CD4-positive, alpha-beta T cell (primary cell): ENCODE measurements around the gene DAB2. TPM values are rescaled to one million over a fixed set of nuclear protein-coding genes. Genes with fewer than 3 reads are reported as not detected.
"Not testable (repeated sequence)": the region's sequence is repeated elsewhere in the genome, so short reads cannot be mapped to it uniquely, and the experiment has no call there.

ENCODE experiments used
- ATAC-seq: fragments of 200-7000 bp; cut with Tn5 transposase; one replicate; pipeline ENCODE4 v1.10.0; 2022; ENCODE audit warnings: mild to moderate bottlenecking; ENCODE audit not compliant: poor library complexity
- CTCF ChIA-PET: fragments of 350-600 bp; sonication (Branson Sonifier 250); formaldehyde crosslinking; loops from one replicate; lab custom pipeline; 2021; ENCODE audit warnings: antibody characterized with exemption, inconsistent platforms; lab: Charles Lee
- POLR2A ChIA-PET: fragments of 350-600 bp; sonication (Branson Sonifier 250); formaldehyde crosslinking; loops from one replicate; lab custom pipeline; 2021; ENCODE audit warnings: antibody characterized with exemption, inconsistent platforms; lab: Charles Lee
- DNase-seq, 14 experiments: peaks; one replicate each; pipeline ENCODE4 v3.0.0-alpha.2; 2013 to 2020; ENCODE audit warnings: mixed read lengths in 2 of 14
- H3K27ac ChIP-seq, 2 donors: one replicate each; pipeline versions ENCODE4 v1.5.1 to v1.7.0; 2013; ENCODE audit warnings: low read length in 2 of 2, low read depth in 1 of 2, mild to moderate bottlenecking in 1 of 2
- H3K27me3 ChIP-seq, 2 experiments: 1 replicate in 1 of 2; 2 replicates in 1 of 2; pipeline versions ENCODE4 v1.6.1 to v1.7.0; 2013; ENCODE audit warnings: low read length in 2 of 2, control low read depth in 1 of 2, mild to moderate bottlenecking in 1 of 2, moderate library complexity in 1 of 2; ENCODE audit not compliant: insufficient read depth in 2 of 2, control insufficient read depth in 1 of 2
- H3K36me3 ChIP-seq: one replicate; pipeline ENCODE4 v1.6.1; 2013; ENCODE audit warnings: low read length, control low read depth; ENCODE audit not compliant: insufficient read depth
- H3K4me1 ChIP-seq: one replicate; pipeline ENCODE4 v1.6.1; 2013; ENCODE audit warnings: low read length, control low read depth; ENCODE audit not compliant: insufficient read depth
- H3K4me3 ChIP-seq: one replicate; pipeline ENCODE4 v1.5.1; 2013; ENCODE audit warnings: mild to moderate bottlenecking, low read length, moderate library complexity
- H3K9me3 ChIP-seq, 2 experiments: 1 replicate in 1 of 2; 2 replicates in 1 of 2; pipeline versions ENCODE4 v1.6.1 to v1.7.0; 2013; ENCODE audit warnings: low read length in 2 of 2, mild to moderate bottlenecking in 2 of 2, control low read depth in 1 of 2, moderate library complexity in 1 of 2; ENCODE audit not compliant: control insufficient read depth in 1 of 2, insufficient read depth in 1 of 2
- H3K27ac Mint-ChIP-seq: one replicate; pipeline ENCODE4 v1.8.0; 2020; ENCODE audit warnings: mixed read lengths
- H3K27me3 Mint-ChIP-seq: one replicate; pipeline ENCODE4 v1.8.0; 2021; ENCODE audit warnings: mixed read lengths
- H3K36me3 Mint-ChIP-seq: one replicate; pipeline ENCODE4 v1.8.0; 2021; ENCODE audit warnings: low read depth, mixed read lengths
- H3K4me1 Mint-ChIP-seq: one replicate; pipeline ENCODE4 v1.8.0; 2021; ENCODE audit warnings: low read depth, mixed read lengths
- H3K4me3 Mint-ChIP-seq: one replicate; pipeline ENCODE4 v1.8.0; 2020; ENCODE audit warnings: mild to moderate bottlenecking, mixed read lengths
- H3K9me3 Mint-ChIP-seq: one replicate; pipeline ENCODE4 v1.8.0; 2020; ENCODE audit warnings: mixed read lengths
- CTCF ChIP-seq: fragments of 200-600 bp; IDR thresholded peaks from one replicate; pipeline ENCODE4 v1.8.0; 2022; ENCODE audit warnings: antibody characterized with exemption, mild to moderate bottlenecking
- intact Hi-C, 2 experiments: fragments of 100-400 bp; cut with DNase I in 1 of 2; cut with micrococcal nuclease in 1 of 2; formaldehyde crosslinking; loops; one replicate each; pipeline versions ENCODE4 v1.15.1 to v1.9.0; 2023 to 2025; cut with DNase I, micrococcal nuclease
- total RNA-seq, 174 experiments: library from RNA in 2 of 174; stranded (reverse) in 2 of 174; gene quantifications; one replicate each; pipeline ENCODE4 v1.2.3 and lab custom pipeline; 2021 to 2026

Gene DAB2
- total RNA-seq, 2 experiments from 2014 or later: 0.31 to 0.47 TPM

GRCh38 chr5:39409033-39409432, 15.7 kb downstream of the DAB2 start:
- Histone ChIP-seq H3K27ac (no peak overlapping the region), H3K36me3 (no peaks in the 10 kb centered on the region), H3K27me3 (peaks cover 5% of the 10 kb centered on the region in 2 experiments), H3K4me1 (no peaks in the 10 kb centered on the region), H3K4me3 (no peak overlapping the region), H3K9me3 (no peaks in the 10 kb centered on the region)
- Mint-ChIP-seq H3K4me1 (no peaks in the 10 kb centered on the region), H3K9me3 (no peaks in the 10 kb centered on the region), H3K27ac (no peak overlapping the region), H3K27me3 (peaks cover 29% of the 10 kb centered on the region), H3K36me3 (no peaks in the 10 kb centered on the region), H3K4me3 (no peak overlapping the region)
- ATAC-seq (no peak), DNase-seq (no peak)
- no peak for TF ChIP-seq CTCF
- ChIA-PET CTCF (no interaction called here), POLR2A (no interaction called here)
- intact Hi-C loops: no loop called here

GRCh38 chr5:39405083-39405843, 19.5 kb downstream of the DAB2 start:
- no peak for DNase-seq
- Mint-ChIP-seq H3K4me3 (no peak overlapping the region), H3K27me3 (peaks cover 25% of the 10 kb centered on the region), H3K36me3 (no peaks in the 10 kb centered on the region), H3K9me3 (no peaks in the 10 kb centered on the region), H3K4me1 (no peaks in the 10 kb centered on the region), H3K27ac (no peak overlapping the region)
- no peak for TF ChIP-seq CTCF
- intact Hi-C loops: no loop called here
- H3K9me3 ChIP-seq: no peaks in the 10 kb centered on the region
- H3K27me3 ChIP-seq: peaks cover 5% of the 10 kb centered on the region in 2 experiments
- no peaks in the 10 kb centered on the region for H3K4me1 ChIP-seq
- H3K36me3 ChIP-seq: no peaks in the 10 kb centered on the region
- POLR2A ChIA-PET: no interaction called here
- H3K4me3 ChIP-seq: no peak overlapping the region
- H3K27ac ChIP-seq: no peak overlapping the region
- no peak for ATAC-seq
- CTCF ChIA-PET: no interaction called here

- H3K36me3 ChIP-seq, ATAC-seq, H3K9me3 Mint-ChIP-seq, H3K27ac ChIP-seq, H3K36me3 Mint-ChIP-seq, DNase-seq, H3K4me3 ChIP-seq, H3K4me1 ChIP-seq, CTCF ChIA-PET, H3K27ac Mint-ChIP-seq, H3K27me3 ChIP-seq, intact Hi-C loops, POLR2A ChIA-PET, H3K9me3 ChIP-seq, H3K4me1 Mint-ChIP-seq, H3K4me3 Mint-ChIP-seq: not testable (repeated sequence)
- H3K27me3 Mint-ChIP-seq: peaks cover 16% of the 10 kb centered on the region
Measured at GRCh38 chr5:39403761-39404160, 21.0 kb downstream of the DAB2 start.

- H3K36me3 ChIP-seq, H3K9me3 ChIP-seq, DNase-seq, H3K9me3 Mint-ChIP-seq, H3K27me3 ChIP-seq, H3K27ac Mint-ChIP-seq, CTCF ChIA-PET, POLR2A ChIA-PET, H3K4me3 Mint-ChIP-seq, H3K27ac ChIP-seq, intact Hi-C loops, H3K4me3 ChIP-seq, H3K36me3 Mint-ChIP-seq, H3K4me1 Mint-ChIP-seq, H3K4me1 ChIP-seq, ATAC-seq: not testable (repeated sequence)
- H3K27me3 Mint-ChIP-seq: peaks cover 13% of the 10 kb centered on the region
Measured at GRCh38 chr5:39402140-39402539, 22.6 kb downstream of the DAB2 start.
